ENCODE results near the gene SAMD4A.

Gene SAMD4A

DNA sequence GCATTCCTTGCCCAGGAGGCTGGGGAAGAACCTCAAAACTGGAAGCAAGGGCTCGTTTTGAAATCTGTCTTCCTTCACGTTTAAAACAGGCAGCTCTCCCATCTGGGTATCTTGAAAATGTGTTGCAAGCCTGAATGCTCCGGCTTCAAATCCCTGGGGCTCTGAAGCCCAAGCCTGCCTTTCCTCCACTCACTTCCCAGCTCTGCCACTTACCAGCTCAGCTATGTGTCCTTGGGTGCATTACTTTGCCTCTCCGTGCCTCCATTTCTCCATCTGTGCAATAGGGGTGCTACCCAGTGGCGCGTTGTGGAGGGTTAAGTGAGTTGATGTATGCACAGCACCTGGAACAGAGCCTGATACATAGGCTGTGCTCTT, 238.1 kb downstream of the SAMD4A start:
- TF ChIP-seq, protein P1, sequence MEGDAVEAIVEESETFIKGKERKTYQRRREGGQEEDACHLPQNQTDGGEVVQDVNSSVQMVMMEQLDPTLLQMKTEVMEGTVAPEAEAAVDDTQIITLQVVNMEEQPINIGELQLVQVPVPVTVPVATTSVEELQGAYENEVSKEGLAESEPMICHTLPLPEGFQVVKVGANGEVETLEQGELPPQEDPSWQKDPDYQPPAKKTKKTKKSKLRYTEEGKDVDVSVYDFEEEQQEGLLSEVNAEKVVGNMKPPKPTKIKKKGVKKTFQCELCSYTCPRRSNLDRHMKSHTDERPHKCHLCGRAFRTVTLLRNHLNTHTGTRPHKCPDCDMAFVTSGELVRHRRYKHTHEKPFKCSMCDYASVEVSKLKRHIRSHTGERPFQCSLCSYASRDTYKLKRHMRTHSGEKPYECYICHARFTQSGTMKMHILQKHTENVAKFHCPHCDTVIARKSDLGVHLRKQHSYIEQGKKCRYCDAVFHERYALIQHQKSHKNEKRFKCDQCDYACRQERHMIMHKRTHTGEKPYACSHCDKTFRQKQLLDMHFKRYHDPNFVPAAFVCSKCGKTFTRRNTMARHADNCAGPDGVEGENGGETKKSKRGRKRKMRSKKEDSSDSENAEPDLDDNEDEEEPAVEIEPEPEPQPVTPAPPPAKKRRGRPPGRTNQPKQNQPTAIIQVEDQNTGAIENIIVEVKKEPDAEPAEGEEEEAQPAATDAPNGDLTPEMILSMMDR (IDR thresholded peaks at IDR 0.05; ENCODE audit: extremely low read depth, missing control alignments) = no peak
- DNase-seq (ENCODE audit: low spot score) = no peak

DNA sequence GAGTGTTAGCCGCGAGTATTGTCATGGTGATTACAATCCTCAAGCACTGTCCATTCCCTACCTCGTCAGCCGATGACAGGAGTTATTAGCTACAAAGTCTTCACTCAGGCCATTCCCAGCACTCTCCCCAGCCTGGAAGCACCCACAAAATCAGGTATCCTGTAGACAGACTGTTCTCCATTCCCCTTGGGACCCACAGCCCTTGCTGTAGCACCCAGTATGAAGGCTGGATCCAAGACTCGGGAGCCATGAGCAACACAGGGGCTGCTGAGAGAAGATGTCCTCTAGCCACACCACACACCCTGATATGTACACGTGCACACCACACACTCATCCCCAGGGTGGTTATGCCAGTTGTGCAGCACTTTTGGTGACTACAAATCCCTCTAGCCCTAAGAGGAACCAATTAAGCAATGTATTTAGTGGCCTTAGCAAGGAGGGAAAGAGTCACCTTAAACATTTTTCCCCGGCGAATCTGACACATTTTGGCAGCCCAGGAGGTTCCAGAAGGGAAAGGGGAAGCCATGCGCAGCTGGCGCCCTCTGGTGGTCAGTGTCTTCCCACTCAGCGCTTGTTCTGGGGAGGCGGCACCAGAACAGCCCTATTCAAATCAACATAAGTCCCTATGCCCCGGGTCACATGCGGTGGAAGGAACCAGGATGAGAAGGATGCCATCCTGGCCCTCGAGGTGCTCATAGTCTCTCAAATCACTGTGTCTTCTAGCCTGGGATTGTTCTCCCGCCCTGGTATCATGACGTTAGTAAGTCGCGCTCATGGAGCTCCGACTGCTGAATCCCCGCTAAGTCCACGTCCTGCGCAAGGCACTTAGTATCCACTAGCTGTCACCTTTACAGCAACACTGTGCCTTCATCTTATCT, 238.8 kb downstream of the SAMD4A start:
- DNase-seq (ENCODE audit: low spot score) = peak; percentile 75
- TF ChIP-seq, protein P1 (IDR thresholded peaks at IDR 0.05; ENCODE audit: extremely low read depth, missing control alignments) = peak; percentile 83

GRCh38 chr14:54806616-54807015, 239.7 kb downstream of the SAMD4A start:
- TF ChIP-seq, protein P1 (IDR thresholded peaks at IDR 0.05; ENCODE audit: extremely low read depth, missing control alignments) = no peak
- no peak for DNase-seq (ENCODE audit: low spot score)

GRCh38 chr14:54807428-54807827, 240.5 kb downstream of the SAMD4A start:
- TF ChIP-seq, protein P1 (IDR thresholded peaks at IDR 0.05; ENCODE audit: extremely low read depth, missing control alignments) = no peak
- DNase-seq (ENCODE audit: low spot score) = no peak

DNA sequence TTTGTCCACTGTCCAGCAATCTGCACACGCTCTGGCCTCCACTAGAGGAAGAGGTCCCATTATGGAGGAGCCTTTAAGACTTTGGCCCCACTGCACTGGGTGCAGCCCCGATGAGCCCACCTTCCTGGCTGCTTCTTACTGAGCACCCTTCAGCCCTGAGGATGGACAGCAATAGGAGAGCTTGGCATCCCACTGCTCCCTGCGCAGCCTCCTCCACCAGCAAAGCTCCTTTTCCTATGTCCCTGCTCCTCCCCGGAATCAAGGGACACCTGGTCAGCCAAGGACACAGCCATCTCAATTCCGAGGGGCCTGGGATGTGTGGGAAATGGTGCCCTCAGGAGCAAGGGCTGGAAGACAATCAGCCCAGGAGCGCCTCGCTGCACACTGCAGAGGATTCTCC, 241.0 kb downstream of the SAMD4A start:
- TF ChIP-seq, protein P1 (IDR thresholded peaks at IDR 0.05; ENCODE audit: extremely low read depth, missing control alignments) = no peak
- DNase-seq (ENCODE audit: low spot score) = no peak

- TF ChIP-seq, protein P1 (IDR thresholded peaks at IDR 0.05; ENCODE audit: extremely low read depth, missing control alignments) = no peak
- DNase-seq (ENCODE audit: low spot score) = no peak
Measured at GRCh38 chr14:54808326-54809161, 241.6 kb downstream of the SAMD4A start.

DNA sequence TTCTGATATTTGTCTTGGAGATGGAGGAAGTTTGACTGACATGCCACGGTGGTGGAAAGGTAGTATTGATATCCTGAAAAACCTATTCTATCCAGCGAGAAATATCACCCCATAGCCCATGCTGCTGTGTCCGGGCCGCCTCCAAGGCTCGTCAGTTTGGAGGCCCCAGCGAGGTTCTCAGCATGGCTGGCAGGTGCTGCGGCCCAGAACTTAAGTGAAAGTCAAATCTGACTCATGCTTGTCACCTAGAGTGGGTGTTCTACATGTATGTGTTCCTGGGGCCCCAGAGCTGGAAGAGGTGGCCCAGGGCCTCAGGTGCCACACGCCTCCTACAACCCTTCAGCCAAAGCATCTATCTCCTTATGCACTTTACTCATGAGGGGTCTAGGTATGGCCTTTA, 242.8 kb downstream of the SAMD4A start:
- TF ChIP-seq, protein P1 (IDR thresholded peaks at IDR 0.05; ENCODE audit: extremely low read depth, missing control alignments) = no peak
- DNase-seq (ENCODE audit: low spot score) = no peak
